WTC11 (cell line): ENCODE results near the gene FERMT3. TPM values are rescaled to one million over a fixed set of nuclear protein-coding genes. Genes with fewer than 3 reads are reported as not detected.

Experiments used
- ATF1 ChIP-seq: sonication (generic); formaldehyde crosslinking; IDR thresholded peaks from 2 replicates; pipeline ENCODE4 v1.8.1; 2023; ENCODE audit warnings: mild to moderate bottlenecking, moderate library complexity, missing genetic modification reagents
- ETV6 ChIP-seq: sonication (generic); formaldehyde crosslinking; IDR thresholded peaks from 2 replicates; pipeline ENCODE4 v1.8.1; 2022; ENCODE audit warnings: mild to moderate bottlenecking, missing genetic modification reagents
- FOXJ3 ChIP-seq: sonication (generic); formaldehyde crosslinking; IDR thresholded peaks from 2 replicates; pipeline ENCODE4 v1.9.0; 2021; ENCODE audit warnings: missing genetic modification reagents, mild to moderate bottlenecking, borderline replicate concordance
- GTF2I ChIP-seq: fragments of 250-450 bp; sonication (Bioruptor Pico); conservative IDR thresholded peaks from 2 replicates; pipeline ENCODE4 v1.4.0; 2021; ENCODE audit warnings: mild to moderate bottlenecking
- KAT7 ChIP-seq: sonication (generic); formaldehyde crosslinking; IDR thresholded peaks from 2 replicates; pipeline ENCODE4 v1.8.1; 2023; ENCODE audit warnings: missing genetic modification reagents, mild to moderate bottlenecking, borderline replicate concordance
- MLX ChIP-seq: sonication (generic); formaldehyde crosslinking; IDR thresholded peaks from 2 replicates; pipeline ENCODE4 v1.8.1; 2023; ENCODE audit warnings: mild to moderate bottlenecking, missing genetic modification reagents, moderate library complexity
- NFE2L1 ChIP-seq: sonication (generic); formaldehyde crosslinking; IDR thresholded peaks from 2 replicates; pipeline ENCODE4 v1.8.1; 2023; ENCODE audit warnings: missing genetic modification reagents
- SOX15 ChIP-seq: fragments of 250-450 bp; sonication (Bioruptor Pico); IDR thresholded peaks from 2 replicates; pipeline ENCODE4 v1.9.0; 2021; ENCODE audit warnings: mild to moderate bottlenecking
- TCF7 ChIP-seq: sonication (generic); formaldehyde crosslinking; IDR thresholded peaks from 2 replicates; pipeline ENCODE4 v1.8.0; 2022; ENCODE audit warnings: mild to moderate bottlenecking, low read depth, missing genetic modification reagents, moderate library complexity
- TEAD1 ChIP-seq: sonication (generic); formaldehyde crosslinking; IDR thresholded peaks from 2 replicates; pipeline ENCODE4 v1.8.0; 2022; ENCODE audit warnings: mild to moderate bottlenecking, missing genetic modification reagents
- ZNF138 ChIP-seq: sonication (generic); formaldehyde crosslinking; conservative IDR thresholded peaks from 2 replicates; pipeline ENCODE4 v1.8.1; 2022; ENCODE audit warnings: mild to moderate bottlenecking, moderate library complexity, missing genetic modification reagents
- ZNF232 ChIP-seq: sonication (generic); formaldehyde crosslinking; IDR thresholded peaks from 2 replicates; pipeline ENCODE4 v1.8.0; 2022; ENCODE audit warnings: mild to moderate bottlenecking, missing genetic modification reagents
- ZNF263 ChIP-seq: sonication (generic); formaldehyde crosslinking; IDR thresholded peaks from 2 replicates; pipeline ENCODE4 v1.8.1; 2022; ENCODE audit warnings: low read depth, mild to moderate bottlenecking, moderate library complexity, missing genetic modification reagents
- ZNF416 ChIP-seq: fragments of 250-450 bp; sonication (Bioruptor Pico); IDR thresholded peaks from 2 replicates; pipeline ENCODE4 v1.9.0; 2021; ENCODE audit warnings: mild to moderate bottlenecking, inconsistent platforms
- ZNF512 ChIP-seq: sonication (generic); formaldehyde crosslinking; IDR thresholded peaks from 2 replicates; pipeline ENCODE4 v1.8.1; 2022; ENCODE audit warnings: missing genetic modification reagents, borderline replicate concordance
- ZSCAN18 ChIP-seq: fragments of 250-450 bp; sonication (Bioruptor Pico); IDR thresholded peaks from 2 replicates; pipeline ENCODE4 v2.1.2; 2022; ENCODE audit warnings: mild to moderate bottlenecking, moderate library complexity
- total RNA-seq: library from RNA; stranded (reverse); gene quantifications from 3 replicates; pipeline ENCODE4 v1.2.3, GENCODE V29; 2021
- TF ChIP-seq, protein P1 (sequence below): fragments of 250-450 bp; sonication (Bioruptor Pico); IDR thresholded peaks from 2 replicates; pipeline ENCODE4 v1.9.0; 2021; ENCODE audit warnings: mild to moderate bottlenecking
- TF ChIP-seq, protein P2 (sequence below): sonication (generic); formaldehyde crosslinking; IDR thresholded peaks from 2 replicates; pipeline ENCODE4 v1.8.0; 2023; ENCODE audit warnings: missing genetic modification reagents
- TF ChIP-seq, protein P3 (sequence below): sonication (generic); formaldehyde crosslinking; IDR thresholded peaks from 2 replicates; pipeline ENCODE4 v1.8.1; 2023; ENCODE audit warnings: mild to moderate bottlenecking, missing genetic modification reagents
- TF ChIP-seq, protein P4 (sequence below): sonication (generic); formaldehyde crosslinking; IDR thresholded peaks from 2 replicates; pipeline ENCODE4 v1.8.1; 2022; ENCODE audit warnings: low read depth, missing genetic modification reagents, borderline replicate concordance
- TF ChIP-seq, protein P5 (sequence below): sonication (generic); formaldehyde crosslinking; IDR thresholded peaks from 2 replicates; pipeline ENCODE4 v1.8.0; 2023; ENCODE audit warnings: mild to moderate bottlenecking, missing genetic modification reagents

FERMT3 gene
- total RNA-seq, 1 experiment from 2014 or later, result 3.8 TPM

DNA sequence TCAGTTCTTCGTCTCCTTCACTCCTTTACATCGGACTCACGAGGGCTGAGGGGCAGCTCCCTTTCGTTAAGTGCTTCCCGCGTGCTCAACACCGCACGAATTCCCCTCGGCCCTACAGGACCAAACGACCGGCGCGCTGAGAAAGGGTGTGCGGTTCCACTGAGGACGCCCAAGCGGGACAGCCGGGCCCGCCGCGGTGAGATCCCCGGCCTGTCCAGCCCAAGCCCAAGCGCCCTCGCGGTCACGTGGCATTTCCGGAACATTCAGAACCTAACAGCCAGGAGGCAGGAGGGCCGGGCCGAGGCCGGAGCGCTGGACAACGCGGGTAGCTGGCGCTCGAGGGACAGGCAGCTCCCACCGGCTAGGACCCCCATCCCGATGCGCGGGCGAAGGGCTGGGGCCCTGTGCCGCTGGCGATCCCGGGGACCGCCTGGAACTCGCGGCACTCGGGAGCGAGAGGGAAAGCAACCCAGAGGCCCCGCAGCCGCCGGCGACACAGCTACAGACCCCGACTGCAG lies 21.3 kb upstream of the FERMT3 start (continued):
- TF ChIP-seq, protein P1, sequence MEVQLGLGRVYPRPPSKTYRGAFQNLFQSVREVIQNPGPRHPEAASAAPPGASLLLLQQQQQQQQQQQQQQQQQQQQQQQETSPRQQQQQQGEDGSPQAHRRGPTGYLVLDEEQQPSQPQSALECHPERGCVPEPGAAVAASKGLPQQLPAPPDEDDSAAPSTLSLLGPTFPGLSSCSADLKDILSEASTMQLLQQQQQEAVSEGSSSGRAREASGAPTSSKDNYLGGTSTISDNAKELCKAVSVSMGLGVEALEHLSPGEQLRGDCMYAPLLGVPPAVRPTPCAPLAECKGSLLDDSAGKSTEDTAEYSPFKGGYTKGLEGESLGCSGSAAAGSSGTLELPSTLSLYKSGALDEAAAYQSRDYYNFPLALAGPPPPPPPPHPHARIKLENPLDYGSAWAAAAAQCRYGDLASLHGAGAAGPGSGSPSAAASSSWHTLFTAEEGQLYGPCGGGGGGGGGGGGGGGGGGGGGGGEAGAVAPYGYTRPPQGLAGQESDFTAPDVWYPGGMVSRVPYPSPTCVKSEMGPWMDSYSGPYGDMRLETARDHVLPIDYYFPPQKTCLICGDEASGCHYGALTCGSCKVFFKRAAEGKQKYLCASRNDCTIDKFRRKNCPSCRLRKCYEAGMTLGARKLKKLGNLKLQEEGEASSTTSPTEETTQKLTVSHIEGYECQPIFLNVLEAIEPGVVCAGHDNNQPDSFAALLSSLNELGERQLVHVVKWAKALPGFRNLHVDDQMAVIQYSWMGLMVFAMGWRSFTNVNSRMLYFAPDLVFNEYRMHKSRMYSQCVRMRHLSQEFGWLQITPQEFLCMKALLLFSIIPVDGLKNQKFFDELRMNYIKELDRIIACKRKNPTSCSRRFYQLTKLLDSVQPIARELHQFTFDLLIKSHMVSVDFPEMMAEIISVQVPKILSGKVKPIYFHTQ (CRISPR knock-in tag), result no peak
- TF ChIP-seq ZNF232 (CRISPR knock-in tag) (peak; percentile 92; the same call in 1 of the 2 replicates), ZNF263 (CRISPR knock-in tag) (no peak), ZNF512 (CRISPR knock-in tag) (no peak), ATF1 (CRISPR knock-in tag) (peak; percentile 87; the same call in 1 of the 2 replicates), KAT7 (peak; percentile 91; the same call in 1 of the 2 replicates), ZSCAN18 (CRISPR knock-in tag) (no peak), MLX (CRISPR knock-in tag) (peak; percentile 69; the same call in 1 of the 2 replicates), TCF7 (CRISPR knock-in tag) (peak; percentile 88; the same call in 1 of the 2 replicates), NFE2L1 (peak; percentile 94), GTF2I (CRISPR knock-in tag) (no peak), ZNF416 (no peak), ZNF138 (CRISPR knock-in tag) (peak; percentile 69; the same call in 1 of the 2 replicates), FOXJ3 (CRISPR knock-in tag) (no peak), TEAD1 (CRISPR knock-in tag) (peak; percentile 83; the same call in 1 of the 2 replicates), SOX15 (CRISPR knock-in tag) (no peak), ETV6 (0 out of 2 replicates have a peak, but pooled peaks have one; percentile 78)
- TF ChIP-seq, protein P2, sequence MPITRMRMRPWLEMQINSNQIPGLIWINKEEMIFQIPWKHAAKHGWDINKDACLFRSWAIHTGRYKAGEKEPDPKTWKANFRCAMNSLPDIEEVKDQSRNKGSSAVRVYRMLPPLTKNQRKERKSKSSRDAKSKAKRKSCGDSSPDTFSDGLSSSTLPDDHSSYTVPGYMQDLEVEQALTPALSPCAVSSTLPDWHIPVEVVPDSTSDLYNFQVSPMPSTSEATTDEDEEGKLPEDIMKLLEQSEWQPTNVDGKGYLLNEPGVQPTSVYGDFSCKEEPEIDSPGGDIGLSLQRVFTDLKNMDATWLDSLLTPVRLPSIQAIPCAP (CRISPR knock-in tag), result peak; percentile 57; the same call in 1 of the 2 replicates
- TF ChIP-seq, protein P3, sequence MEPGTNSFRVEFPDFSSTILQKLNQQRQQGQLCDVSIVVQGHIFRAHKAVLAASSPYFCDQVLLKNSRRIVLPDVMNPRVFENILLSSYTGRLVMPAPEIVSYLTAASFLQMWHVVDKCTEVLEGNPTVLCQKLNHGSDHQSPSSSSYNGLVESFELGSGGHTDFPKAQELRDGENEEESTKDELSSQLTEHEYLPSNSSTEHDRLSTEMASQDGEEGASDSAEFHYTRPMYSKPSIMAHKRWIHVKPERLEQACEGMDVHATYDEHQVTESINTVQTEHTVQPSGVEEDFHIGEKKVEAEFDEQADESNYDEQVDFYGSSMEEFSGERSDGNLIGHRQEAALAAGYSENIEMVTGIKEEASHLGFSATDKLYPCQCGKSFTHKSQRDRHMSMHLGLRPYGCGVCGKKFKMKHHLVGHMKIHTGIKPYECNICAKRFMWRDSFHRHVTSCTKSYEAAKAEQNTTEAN, result peak; percentile 97
- TF ChIP-seq, protein P4, sequence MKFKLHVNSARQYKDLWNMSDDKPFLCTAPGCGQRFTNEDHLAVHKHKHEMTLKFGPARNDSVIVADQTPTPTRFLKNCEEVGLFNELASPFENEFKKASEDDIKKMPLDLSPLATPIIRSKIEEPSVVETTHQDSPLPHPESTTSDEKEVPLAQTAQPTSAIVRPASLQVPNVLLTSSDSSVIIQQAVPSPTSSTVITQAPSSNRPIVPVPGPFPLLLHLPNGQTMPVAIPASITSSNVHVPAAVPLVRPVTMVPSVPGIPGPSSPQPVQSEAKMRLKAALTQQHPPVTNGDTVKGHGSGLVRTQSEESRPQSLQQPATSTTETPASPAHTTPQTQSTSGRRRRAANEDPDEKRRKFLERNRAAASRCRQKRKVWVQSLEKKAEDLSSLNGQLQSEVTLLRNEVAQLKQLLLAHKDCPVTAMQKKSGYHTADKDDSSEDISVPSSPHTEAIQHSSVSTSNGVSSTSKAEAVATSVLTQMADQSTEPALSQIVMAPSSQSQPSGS (CRISPR knock-in tag), result peak; percentile 73; the same call in 1 of the 2 replicates
- TF ChIP-seq, protein P5, sequence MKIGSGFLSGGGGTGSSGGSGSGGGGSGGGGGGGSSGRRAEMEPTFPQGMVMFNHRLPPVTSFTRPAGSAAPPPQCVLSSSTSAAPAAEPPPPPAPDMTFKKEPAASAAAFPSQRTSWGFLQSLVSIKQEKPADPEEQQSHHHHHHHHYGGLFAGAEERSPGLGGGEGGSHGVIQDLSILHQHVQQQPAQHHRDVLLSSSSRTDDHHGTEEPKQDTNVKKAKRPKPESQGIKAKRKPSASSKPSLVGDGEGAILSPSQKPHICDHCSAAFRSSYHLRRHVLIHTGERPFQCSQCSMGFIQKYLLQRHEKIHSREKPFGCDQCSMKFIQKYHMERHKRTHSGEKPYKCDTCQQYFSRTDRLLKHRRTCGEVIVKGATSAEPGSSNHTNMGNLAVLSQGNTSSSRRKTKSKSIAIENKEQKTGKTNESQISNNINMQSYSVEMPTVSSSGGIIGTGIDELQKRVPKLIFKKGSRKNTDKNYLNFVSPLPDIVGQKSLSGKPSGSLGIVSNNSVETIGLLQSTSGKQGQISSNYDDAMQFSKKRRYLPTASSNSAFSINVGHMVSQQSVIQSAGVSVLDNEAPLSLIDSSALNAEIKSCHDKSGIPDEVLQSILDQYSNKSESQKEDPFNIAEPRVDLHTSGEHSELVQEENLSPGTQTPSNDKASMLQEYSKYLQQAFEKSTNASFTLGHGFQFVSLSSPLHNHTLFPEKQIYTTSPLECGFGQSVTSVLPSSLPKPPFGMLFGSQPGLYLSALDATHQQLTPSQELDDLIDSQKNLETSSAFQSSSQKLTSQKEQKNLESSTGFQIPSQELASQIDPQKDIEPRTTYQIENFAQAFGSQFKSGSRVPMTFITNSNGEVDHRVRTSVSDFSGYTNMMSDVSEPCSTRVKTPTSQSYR, result peak; percentile 80; the same call in 1 of the 2 replicates
